HFF-Myc (cell line): ENCODE data around the gene NR3C1.

Experiments used
- DNase-seq: peaks from one replicate; pipeline ENCODE4 v3.0.0-alpha.2; 2011; ENCODE audit warnings: low read depth; ENCODE audit errors: extremely low read depth
- H3K4me3 ChIP-seq: replicated peaks from 2 replicates; pipeline ENCODE4 v1.5.1; 2011; ENCODE audit warnings: low read depth, mild to moderate bottlenecking, control low read depth, low read length
- CTCF ChIP-seq: IDR thresholded peaks from 2 replicates; pipeline ENCODE4 v1.5.1; 2012; ENCODE audit warnings: mild to moderate bottlenecking, low read depth, low read length, control low read depth; ENCODE audit errors: missing control alignments

The NR3C1 gene

GRCh38 chr5:143370440-143370839, 33.0 kb downstream of the NR3C1 start:
- no peak overlapping the region for H3K4me3 ChIP-seq
- no peak for DNase-seq
- no peak for TF ChIP-seq CTCF

- TF ChIP-seq CTCF: no peak
- no peak overlapping the region for H3K4me3 ChIP-seq
- DNase-seq: no peak
Observed at GRCh38 chr5:143364061-143364460, 39.4 kb downstream of the NR3C1 start.

- DNase-seq: no peak
- no peak for TF ChIP-seq CTCF
- no peak overlapping the region for H3K4me3 ChIP-seq
Observed at GRCh38 chr5:143362664-143363227, 40.7 kb downstream of the NR3C1 start.

GRCh38 chr5:143361438-143361837, 42.0 kb downstream of the NR3C1 start:
- no peak for DNase-seq
- no peak overlapping the region for H3K4me3 ChIP-seq
- no peak for TF ChIP-seq CTCF

GRCh38 chr5:143360755-143361154, 42.7 kb downstream of the NR3C1 start:
- TF ChIP-seq CTCF: no peak
- no peak for DNase-seq
- no peak overlapping the region for H3K4me3 ChIP-seq

GRCh38 chr5:143359869-143360268, 43.6 kb downstream of the NR3C1 start:
- no peak for TF ChIP-seq CTCF
- no peak for DNase-seq

More at GRCh38 chr5:143359869-143360268, 43.6 kb downstream of the NR3C1 start:
- no peak overlapping the region for H3K4me3 ChIP-seq
